IMR-90 (cell line): ENCODE data around the gene FSIP1. TPM values are rescaled to one million over a fixed set of nuclear protein-coding genes. Genes with fewer than 3 reads are reported as not detected.

Source experiments
- ATAC-seq: fragments of 200-7000 bp; cut with Tn5 transposase; 2 replicates; pipeline ENCODE4 v1.9.1; 2020; ENCODE audit warnings: low read depth, mild to moderate bottlenecking, moderate library complexity
- BruUV-seq: library from RNA; stranded (reverse); fragments of 400-500 nt; replicated peaks from 2 replicates; lab custom pipeline; 2021; lab: Mats Ljungman, UMichigan
- CTCF ChIA-PET: fragments of 300-600 bp; formaldehyde crosslinking; extraction: SDS; loops from one replicate; lab custom pipeline; 2021; ENCODE audit warnings: antibody characterized with exemption; lab: Yijun Ruan, JAX
- POLR2A ChIA-PET: fragments of 300-600 bp; sonication (Branson Sonifier 250); formaldehyde crosslinking; loops from one replicate; lab custom pipeline; 2022; ENCODE audit warnings: antibody characterized with exemption; ENCODE audit not compliant: unreplicated experiment; lab: Charles Lee
- DNase-seq: peaks from one replicate; pipeline ENCODE4 v3.0.0; 2013
- H2AFZ ChIP-seq: replicated peaks from 2 replicates; pipeline ENCODE3; 2013; ENCODE audit warnings: low read length, mild to moderate bottlenecking; ENCODE audit not compliant: poor library complexity
- H2AK5ac ChIP-seq: 2 replicates; pipeline ENCODE4 v1.6.1; 2013; ENCODE audit warnings: low read depth, low read length, inconsistent platforms
- H2AK9ac ChIP-seq: replicated peaks from 2 replicates; pipeline ENCODE3; 2013; ENCODE audit warnings: mild to moderate bottlenecking, low read depth, low read length, moderate library complexity; ENCODE audit not compliant: poor library complexity
- H2BK120ac ChIP-seq: 2 replicates; pipeline ENCODE4 v1.6.1; 2013; ENCODE audit warnings: low read depth, low read length, inconsistent platforms
- H2BK15ac ChIP-seq: 3 replicates; pipeline ENCODE4 v1.6.1; 2013; ENCODE audit warnings: low read depth, low read length, inconsistent platforms
- H2BK20ac ChIP-seq: 2 replicates; pipeline ENCODE4 v1.6.1; 2013; ENCODE audit warnings: low read depth, mild to moderate bottlenecking, inconsistent platforms, low read length, moderate library complexity
- H2BK5ac ChIP-seq: 2 replicates; pipeline ENCODE4 v1.6.1; 2013; ENCODE audit warnings: mild to moderate bottlenecking, low read depth, low read length, inconsistent platforms; ENCODE audit not compliant: poor library complexity, severe bottlenecking
- H3K14ac ChIP-seq: replicated peaks from 2 replicates; pipeline ENCODE4 v1.6.1; 2013; ENCODE audit warnings: low read depth, low read length, inconsistent platforms
- H3K18ac ChIP-seq: 2 replicates; pipeline ENCODE4 v1.6.1; 2013; ENCODE audit warnings: low read depth, low read length, control low read depth
- H3K23ac ChIP-seq: 2 replicates; pipeline ENCODE4 v1.6.1; 2013; ENCODE audit warnings: low read depth, low read length, inconsistent platforms
- H3K27ac ChIP-seq: 2 replicates; pipeline ENCODE4 v1.5.1; 2013; ENCODE audit warnings: mild to moderate bottlenecking, control low read depth, low read length; ENCODE audit not compliant: insufficient read depth
- H3K27me3 ChIP-seq: 2 replicates; pipeline ENCODE4 v1.6.1; 2013; ENCODE audit warnings: low read length; ENCODE audit not compliant: control insufficient read depth, insufficient read depth
- H3K36me3 ChIP-seq: 2 replicates; pipeline ENCODE4 v1.6.1; 2013; ENCODE audit warnings: low read length, mixed read lengths; ENCODE audit not compliant: control insufficient read depth, insufficient read depth
- H3K4ac ChIP-seq: 2 replicates; pipeline ENCODE4 v1.6.1; 2013; ENCODE audit warnings: low read depth, low read length, inconsistent platforms
- H3K4me1 ChIP-seq: 2 replicates; pipeline ENCODE4 v1.6.1; 2013; ENCODE audit warnings: low read length, mixed read lengths; ENCODE audit not compliant: control insufficient read depth, insufficient read depth
- H3K4me2 ChIP-seq: 2 replicates; pipeline ENCODE4 v1.6.1; 2013; ENCODE audit warnings: low read depth, mild to moderate bottlenecking, control low read depth, low read length, moderate library complexity
- H3K4me3 ChIP-seq: 2 replicates; pipeline ENCODE4 v1.5.1; 2013; ENCODE audit warnings: low read depth, mild to moderate bottlenecking, control low read depth, low read length, moderate library complexity; ENCODE audit not compliant: insufficient read depth
- H3K56ac ChIP-seq: 2 replicates; pipeline ENCODE4 v1.6.1; 2013; ENCODE audit warnings: low read length, inconsistent platforms; ENCODE audit not compliant: insufficient read depth; ENCODE audit errors: extremely low read depth
- H3K79me1 ChIP-seq, 2 experiments: 2 replicates each; pipeline ENCODE4 v1.6.1; 2013; ENCODE audit warnings: low read length in 2 of 2, inconsistent platforms in 1 of 2, low read depth in 1 of 2
- H3K9ac ChIP-seq: 2 replicates; pipeline ENCODE4 v1.6.1; 2013; ENCODE audit warnings: low read depth, low read length, control low read depth
- H3K9me1 ChIP-seq: 2 replicates; pipeline ENCODE4 v1.6.1; 2013; ENCODE audit warnings: low read length, inconsistent platforms; ENCODE audit not compliant: insufficient read depth
- H3K9me3 ChIP-seq: 2 replicates; pipeline ENCODE4 v1.6.1; 2013; ENCODE audit warnings: low read length; ENCODE audit not compliant: control insufficient read depth, insufficient read depth
- H4K20me1 ChIP-seq: 2 replicates; pipeline ENCODE4 v1.6.1; 2013; ENCODE audit warnings: low read length, inconsistent platforms; ENCODE audit not compliant: insufficient read depth
- H4K5ac ChIP-seq: 2 replicates; pipeline ENCODE4 v1.6.1; 2013; ENCODE audit warnings: mild to moderate bottlenecking, low read depth, low read length, control low read depth
- H4K8ac ChIP-seq, 2 experiments: 2 replicates each; pipeline ENCODE4 v1.6.1; 2013; ENCODE audit warnings: low read depth in 2 of 2, low read length in 2 of 2, control low read depth in 1 of 2, inconsistent platforms in 1 of 2
- H4K91ac ChIP-seq: 2 replicates; pipeline ENCODE4 v1.6.1; 2013; ENCODE audit warnings: low read depth, low read length, inconsistent platforms; ENCODE audit not compliant: insufficient read depth
- BHLHE40 ChIP-seq: fragments of 150-350 bp; IDR thresholded peaks from 2 replicates; pipeline ENCODE4 v1.6.1; 2016; ENCODE audit warnings: mild to moderate bottlenecking, low read depth, low read length
- CEBPB ChIP-seq: IDR thresholded peaks from 2 replicates; pipeline ENCODE4 v1.6.1; 2012; ENCODE audit warnings: low read depth, low read length, improper control_type of control experiment
- CHD1 ChIP-seq: IDR thresholded peaks from 2 replicates; pipeline ENCODE4 v1.6.1; 2012; ENCODE audit warnings: low read depth, low read length, improper control_type of control experiment
- ELK1 ChIP-seq: fragments of 150-350 bp; IDR thresholded peaks from 2 replicates; pipeline ENCODE4 v1.6.1; 2016; ENCODE audit warnings: low read depth, mild to moderate bottlenecking, low read length, moderate library complexity, borderline replicate concordance
- FOS ChIP-seq: fragments of 150-350 bp; IDR thresholded peaks from 2 replicates; pipeline ENCODE4 v1.6.1; 2016; ENCODE audit warnings: low read depth, low read length
- MAFK ChIP-seq: IDR thresholded peaks from 2 replicates; pipeline ENCODE4 v1.6.1; 2012; ENCODE audit warnings: low read depth, low read length, improper control_type of control experiment
- MAZ ChIP-seq: IDR thresholded peaks from 2 replicates; pipeline ENCODE4 v1.6.1; 2012; ENCODE audit warnings: low read depth, mild to moderate bottlenecking, low read length, improper control_type of control experiment, moderate library complexity, borderline replicate concordance
- MXI1 ChIP-seq: IDR thresholded peaks from 2 replicates; pipeline ENCODE4 v1.6.1; 2012; ENCODE audit warnings: low read depth, mild to moderate bottlenecking, low read length, moderate library complexity, borderline replicate concordance
- RAD21 ChIP-seq: IDR thresholded peaks from 2 replicates; pipeline ENCODE4 v1.6.1; 2012; ENCODE audit warnings: low read length, improper control_type of control experiment
- SMC3 ChIP-seq: fragments of 150-350 bp; IDR thresholded peaks from 2 replicates; pipeline ENCODE4 v1.6.1; 2016; ENCODE audit warnings: low read depth, mild to moderate bottlenecking, antibody characterized with exemption, low read length, moderate library complexity
- USF2 ChIP-seq: fragments of 150-350 bp; IDR thresholded peaks from 2 replicates; pipeline ENCODE4 v1.6.1; 2017; ENCODE audit warnings: mild to moderate bottlenecking, antibody characterized with exemption, low read length, low read depth
- WGBS, 2 experiments: methylation state at CpG; one replicate each; pipeline versions ENCODE4 v1.1.5 to v1.1.7; 2013; ENCODE audit warnings: missing lambda C conversion rate in 2 of 2; ENCODE audit not compliant: insufficient read length in 1 of 2; ENCODE audit errors: extremely low coverage in 2 of 2; 5-methylcytosine and 5-hydroxymethylcytosine counted together
- dilution Hi-C: fragments of 300-500 bp; cut with HindIII; formaldehyde crosslinking; loops from one replicate; pipeline ENCODE4 v1.14.3; 2018; ENCODE audit warnings: low sequenced_read_pairs; ENCODE audit not compliant: unreplicated experiment
- in situ Hi-C: fragments of 300-500 bp; cut with MboI; formaldehyde crosslinking; loops from 3 replicates; pipeline ENCODE4 v1.14.3; 2019; ENCODE audit warnings: low sequenced_read_pairs, inconsistent platforms, mixed read lengths
- intact Hi-C: fragments of 100-400 bp; cut with micrococcal nuclease; formaldehyde crosslinking; loops from 2 replicates; pipeline ENCODE4 v1.10.0; 2022
- polyA plus RNA-seq, 3 experiments: library from polyadenylated mRNA; depleted of rRNA; stranded (reverse); fragments of >200 nt; gene quantifications; 2 replicates each; pipeline ENCODE4 v1.2.3, GENCODE V29; 2012; ENCODE audit warnings: low replicate concordance in 1 of 3
- total RNA-seq: library from RNA; depleted of rRNA; stranded (reverse); fragments of >200 nt; gene quantifications from 2 replicates; pipeline ENCODE4 v1.2.3, GENCODE V29; 2012
- TF ChIP-seq, protein P1 (sequence below): conservative IDR thresholded peaks from 2 replicates; pipeline ENCODE4 v1.5.1; 2012; ENCODE audit warnings: mild to moderate bottlenecking, low read depth, low read length, improper control_type of control experiment

Gene FSIP1
- total and polyA plus RNA-seq, 2 of the 4 experiments (the other 2 are of a cell fraction), result 0.10 to 0.18 TPM

GRCh38 chr15:39717134-39717533, 65.5 kb downstream of the FSIP1 start:
- H2AK9ac ChIP-seq, result no peak overlapping the region
- WGBS, 2 experiments, result no CpG with 5 or more reads among the region's 1 CpG
- no peak overlapping the region for H3K27ac ChIP-seq
- no peaks in the 10 kb centered on the region for H4K20me1 ChIP-seq
- no peaks in the 10 kb centered on the region for H3K27me3 ChIP-seq
- no peak overlapping the region for H2AFZ ChIP-seq
- H3K4me2 ChIP-seq, result no peak overlapping the region
- no peak overlapping the region for H2AK5ac ChIP-seq
- no peak overlapping the region for H4K8ac ChIP-seq
- no peak overlapping the region for H2BK15ac ChIP-seq
- no peak overlapping the region for H4K5ac ChIP-seq
- H3K9me3 ChIP-seq, result no peaks in the 10 kb centered on the region
- no peak overlapping the region for H3K4me3 ChIP-seq
- no peak overlapping the region for H3K4ac ChIP-seq
- TF ChIP-seq CHD1 (no peak), SMC3 (no peak), MXI1 (no peak), MAFK (no peak), ELK1 (no peak), RAD21 (no peak), MAZ (no peak), BHLHE40 (no peak), CEBPB (no peak), FOS (no peak), USF2 (no peak)
- TF ChIP-seq, protein P1, sequence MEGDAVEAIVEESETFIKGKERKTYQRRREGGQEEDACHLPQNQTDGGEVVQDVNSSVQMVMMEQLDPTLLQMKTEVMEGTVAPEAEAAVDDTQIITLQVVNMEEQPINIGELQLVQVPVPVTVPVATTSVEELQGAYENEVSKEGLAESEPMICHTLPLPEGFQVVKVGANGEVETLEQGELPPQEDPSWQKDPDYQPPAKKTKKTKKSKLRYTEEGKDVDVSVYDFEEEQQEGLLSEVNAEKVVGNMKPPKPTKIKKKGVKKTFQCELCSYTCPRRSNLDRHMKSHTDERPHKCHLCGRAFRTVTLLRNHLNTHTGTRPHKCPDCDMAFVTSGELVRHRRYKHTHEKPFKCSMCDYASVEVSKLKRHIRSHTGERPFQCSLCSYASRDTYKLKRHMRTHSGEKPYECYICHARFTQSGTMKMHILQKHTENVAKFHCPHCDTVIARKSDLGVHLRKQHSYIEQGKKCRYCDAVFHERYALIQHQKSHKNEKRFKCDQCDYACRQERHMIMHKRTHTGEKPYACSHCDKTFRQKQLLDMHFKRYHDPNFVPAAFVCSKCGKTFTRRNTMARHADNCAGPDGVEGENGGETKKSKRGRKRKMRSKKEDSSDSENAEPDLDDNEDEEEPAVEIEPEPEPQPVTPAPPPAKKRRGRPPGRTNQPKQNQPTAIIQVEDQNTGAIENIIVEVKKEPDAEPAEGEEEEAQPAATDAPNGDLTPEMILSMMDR, result no peak
- POLR2A ChIA-PET, result no interaction called here
- intact Hi-C loops (no loop called here), dilution Hi-C loops (no loop called here), in situ Hi-C loops (no loop called here)
- no peak overlapping the region for H3K23ac ChIP-seq
- no peak overlapping the region for H3K56ac ChIP-seq
- H3K9ac ChIP-seq, result no peak overlapping the region
- H3K9me1 ChIP-seq, result peaks cover 7% of the 10 kb centered on the region; the same call in 1 of the 2 replicates
- H4K91ac ChIP-seq, result no peak overlapping the region
- H2BK5ac ChIP-seq, result no peak overlapping the region
- peaks cover 2% of the 10 kb centered on the region; the same call in 1 of the 2 replicates for H3K4me1 ChIP-seq
- no peaks in the 10 kb centered on the region for H3K79me1 ChIP-seq
- DNase-seq, result no peak
- no peak overlapping the region for H2BK120ac ChIP-seq
- no peak for ATAC-seq
- no peak overlapping the region for H3K18ac ChIP-seq
- no peak overlapping the region for H2BK20ac ChIP-seq
- no peak overlapping the region for H3K14ac ChIP-seq
- no TSS peak for BruUV-seq
- H3K36me3 ChIP-seq, result no peaks in the 10 kb centered on the region
- CTCF ChIA-PET, result no interaction called here
